ENCODE data around the gene TXNDC2. TPM values are rescaled to one million over a fixed set of nuclear protein-coding genes. Genes with fewer than 3 reads are reported as not detected.

TXNDC2 gene
- total and polyA plus RNA-seq, 9 of the 15 experiments (the other 6 are each of a cell fraction or from before 2014, with no cell fraction given) = 1.2 to 4.9 (median 2.3) TPM

DNA sequence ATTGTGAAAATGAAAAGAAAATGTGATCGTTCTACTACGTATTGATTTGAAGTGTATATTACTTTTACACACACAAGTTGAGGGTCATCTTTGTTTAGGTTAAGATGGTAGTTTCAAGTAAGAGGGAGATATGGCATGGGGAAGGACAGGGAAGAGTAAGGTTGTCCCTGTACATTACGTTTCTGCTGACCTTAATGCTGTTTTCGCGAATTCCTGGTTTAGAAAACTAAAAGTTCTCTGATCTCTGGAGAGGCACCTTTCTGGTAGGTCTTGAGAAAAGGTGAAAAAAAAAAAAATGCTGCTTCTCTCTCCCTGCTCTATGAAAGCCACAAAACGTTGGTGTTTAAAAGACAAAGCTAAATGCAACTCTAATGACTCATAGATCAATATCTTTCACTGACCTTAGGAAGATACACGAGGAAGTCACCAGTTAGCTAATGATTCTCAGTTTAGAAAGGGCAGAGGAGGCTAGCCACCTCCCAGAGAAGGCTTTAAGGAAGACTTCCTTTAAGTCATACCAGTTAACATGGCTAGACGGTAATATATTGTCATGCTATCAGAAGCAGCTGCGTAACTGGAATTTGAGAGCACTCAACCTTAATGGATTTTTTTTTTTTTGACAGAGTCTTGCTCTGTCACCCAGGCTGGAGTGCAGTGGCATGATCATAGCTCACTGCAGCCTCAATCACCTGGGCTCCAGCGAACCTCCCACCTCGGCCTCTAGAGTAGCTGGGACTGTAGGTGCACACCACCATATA is 13.2 kb downstream of the TXNDC2 start (continued):
- TF ChIP-seq RBM39 (optimal IDR thresholded peaks at IDR 0.05; ENCODE audit: low read depth, low read length) (no peak), ZNF445 (CRISPR knock-in tag; IDR thresholded peaks at IDR 0.05; ENCODE audit: low read depth) (no peak), KDM4B (IDR thresholded peaks at IDR 0.05; ENCODE audit: borderline replicate concordance in 2 of 2, low read depth in 1 of 2) (no peak), ZNF512 (tag; IDR thresholded peaks at IDR 0.05) (no peak), SMAD3 (CRISPR knock-in tag; conservative IDR thresholded peaks at IDR 0.05) (no peak), SMC3 (conservative IDR thresholded peaks at IDR 0.05; ENCODE audit: insufficient read depth, low read depth, low read length) (no peak), ZC3H11A (IDR thresholded peaks at IDR 0.05; ENCODE audit: low read depth, low read length) (no peak), BHLHE40 (IDR thresholded peaks at IDR 0.05; ENCODE audit: low read length) (peak; percentile 55; the same call in 1 of the 2 replicates), MTA3 (IDR thresholded peaks at IDR 0.05; ENCODE audit: borderline replicate concordance) (peak; percentile 64; the same call in 1 of the 2 replicates), MCM5 (IDR thresholded peaks at IDR 0.05; ENCODE audit: low read depth) (no peak), ZSCAN29 (IDR thresholded peaks at IDR 0.05) (no peak), CHCHD3 (CRISPR knock-in tag; IDR thresholded peaks at IDR 0.05) (no peak), ATF3 (IDR thresholded peaks at IDR 0.05) (peak; percentile 98), ATF3 (CRISPR knock-in tag; conservative IDR thresholded peaks at IDR 0.05) (peak; percentile 95; the same call in 1 of the 2 replicates), POLR3G (IDR thresholded peaks at IDR 0.05; ENCODE audit: extremely low read depth, insufficient read length, insufficient replicate concordance) (no peak), NRF1 (conservative IDR thresholded peaks at IDR 0.05 in 1 of 2, IDR thresholded peaks at IDR 0.05 in 1 of 2) (peak in 1 of 2 experiments; percentile 35; a peak in 2 of 4 replicates)
- TF ChIP-seq, protein P1, sequence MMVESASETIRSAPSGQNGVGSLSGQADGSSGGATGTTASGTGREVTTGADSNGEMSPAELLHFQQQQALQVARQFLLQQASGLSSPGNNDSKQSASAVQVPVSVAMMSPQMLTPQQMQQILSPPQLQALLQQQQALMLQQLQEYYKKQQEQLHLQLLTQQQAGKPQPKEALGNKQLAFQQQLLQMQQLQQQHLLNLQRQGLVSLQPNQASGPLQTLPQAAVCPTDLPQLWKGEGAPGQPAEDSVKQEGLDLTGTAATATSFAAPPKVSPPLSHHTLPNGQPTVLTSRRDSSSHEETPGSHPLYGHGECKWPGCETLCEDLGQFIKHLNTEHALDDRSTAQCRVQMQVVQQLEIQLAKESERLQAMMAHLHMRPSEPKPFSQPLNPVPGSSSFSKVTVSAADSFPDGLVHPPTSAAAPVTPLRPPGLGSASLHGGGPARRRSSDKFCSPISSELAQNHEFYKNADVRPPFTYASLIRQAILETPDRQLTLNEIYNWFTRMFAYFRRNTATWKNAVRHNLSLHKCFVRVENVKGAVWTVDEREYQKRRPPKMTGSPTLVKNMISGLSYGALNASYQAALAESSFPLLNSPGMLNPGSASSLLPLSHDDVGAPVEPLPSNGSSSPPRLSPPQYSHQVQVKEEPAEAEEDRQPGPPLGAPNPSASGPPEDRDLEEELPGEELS (CRISPR knock-in tag; IDR thresholded peaks at IDR 0.05; ENCODE audit: borderline replicate concordance) = no peak
- TF ChIP-seq, protein P2, sequence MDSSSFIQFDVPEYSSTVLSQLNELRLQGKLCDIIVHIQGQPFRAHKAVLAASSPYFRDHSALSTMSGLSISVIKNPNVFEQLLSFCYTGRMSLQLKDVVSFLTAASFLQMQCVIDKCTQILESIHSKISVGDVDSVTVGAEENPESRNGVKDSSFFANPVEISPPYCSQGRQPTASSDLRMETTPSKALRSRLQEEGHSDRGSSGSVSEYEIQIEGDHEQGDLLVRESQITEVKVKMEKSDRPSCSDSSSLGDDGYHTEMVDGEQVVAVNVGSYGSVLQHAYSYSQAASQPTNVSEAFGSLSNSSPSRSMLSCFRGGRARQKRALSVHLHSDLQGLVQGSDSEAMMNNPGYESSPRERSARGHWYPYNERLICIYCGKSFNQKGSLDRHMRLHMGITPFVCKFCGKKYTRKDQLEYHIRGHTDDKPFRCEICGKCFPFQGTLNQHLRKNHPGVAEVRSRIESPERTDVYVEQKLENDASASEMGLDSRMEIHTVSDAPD (CRISPR knock-in tag; IDR thresholded peaks at IDR 0.05) = no peak
- TF ChIP-seq, protein P3, sequence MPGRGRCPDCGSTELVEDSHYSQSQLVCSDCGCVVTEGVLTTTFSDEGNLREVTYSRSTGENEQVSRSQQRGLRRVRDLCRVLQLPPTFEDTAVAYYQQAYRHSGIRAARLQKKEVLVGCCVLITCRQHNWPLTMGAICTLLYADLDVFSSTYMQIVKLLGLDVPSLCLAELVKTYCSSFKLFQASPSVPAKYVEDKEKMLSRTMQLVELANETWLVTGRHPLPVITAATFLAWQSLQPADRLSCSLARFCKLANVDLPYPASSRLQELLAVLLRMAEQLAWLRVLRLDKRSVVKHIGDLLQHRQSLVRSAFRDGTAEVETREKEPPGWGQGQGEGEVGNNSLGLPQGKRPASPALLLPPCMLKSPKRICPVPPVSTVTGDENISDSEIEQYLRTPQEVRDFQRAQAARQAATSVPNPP (IDR thresholded peaks at IDR 0.05; ENCODE audit: borderline replicate concordance, insufficient read depth, insufficient read length) = no peak
- TF ChIP-seq, protein P4, sequence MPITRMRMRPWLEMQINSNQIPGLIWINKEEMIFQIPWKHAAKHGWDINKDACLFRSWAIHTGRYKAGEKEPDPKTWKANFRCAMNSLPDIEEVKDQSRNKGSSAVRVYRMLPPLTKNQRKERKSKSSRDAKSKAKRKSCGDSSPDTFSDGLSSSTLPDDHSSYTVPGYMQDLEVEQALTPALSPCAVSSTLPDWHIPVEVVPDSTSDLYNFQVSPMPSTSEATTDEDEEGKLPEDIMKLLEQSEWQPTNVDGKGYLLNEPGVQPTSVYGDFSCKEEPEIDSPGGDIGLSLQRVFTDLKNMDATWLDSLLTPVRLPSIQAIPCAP (CRISPR knock-in tag; IDR thresholded peaks at IDR 0.05; ENCODE audit: borderline replicate concordance) = no peak

All from K562 (cell line).